Tongue (tissue), 3 donors: ENCODE data around the gene NOP56. TPM values are rescaled to one million over a fixed set of nuclear protein-coding genes. Genes with fewer than 3 reads are reported as not detected.

Experiments
- DNase-seq: peaks from one replicate; pipeline ENCODE4 v3.0.0-alpha.2; 2015
- small RNA-seq: library from RNA; depleted of rRNA; stranded (forward); fragments of <200 nt; gene quantifications from one replicate; pipeline ENCODE3, GENCODE V24; 2014; ENCODE audit warnings: low replicate concordance
- total RNA-seq: library from RNA; depleted of rRNA; stranded (reverse); fragments of >200 nt; gene quantifications from one replicate; pipeline ENCODE4 v1.2.3, GENCODE V29; 2014

The NOP56 gene
- total RNA-seq, 1 donor from 2014 or later: 67.7 TPM

DNA sequence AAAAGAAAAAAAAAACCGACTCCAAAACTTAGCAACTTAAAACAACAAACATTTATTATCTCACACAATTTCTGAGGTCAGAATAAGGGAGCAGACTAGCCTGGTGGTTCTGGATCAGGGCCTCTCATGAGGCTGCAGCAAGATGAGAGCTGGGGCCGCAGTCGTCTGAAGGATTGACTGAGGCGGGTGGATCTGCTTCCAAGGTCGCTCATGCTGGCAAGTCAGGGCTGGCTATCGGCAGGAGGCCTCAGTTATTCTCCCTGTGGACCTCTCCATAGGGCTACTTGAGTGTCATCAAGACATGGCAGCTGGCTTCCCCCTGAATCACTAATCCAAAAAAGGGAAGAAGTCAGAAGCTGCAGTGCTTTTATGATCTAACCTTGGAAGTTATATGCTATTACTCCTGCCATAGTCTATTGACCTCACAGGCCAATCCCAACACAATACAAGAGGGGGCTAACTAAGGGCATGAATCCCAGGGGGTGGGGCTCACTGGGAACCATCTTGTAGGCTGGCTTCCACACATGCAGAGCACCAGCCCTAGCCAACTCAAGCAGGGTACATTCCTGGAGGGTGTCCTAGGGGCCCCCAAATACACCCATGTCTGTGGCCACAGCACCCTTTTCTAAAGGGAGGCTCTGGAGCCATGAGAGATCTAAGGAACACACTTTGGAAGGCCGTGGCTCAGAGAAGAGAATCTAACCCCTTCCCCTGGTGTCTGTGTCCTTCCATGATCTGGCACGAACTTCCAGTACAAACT, 51.5 kb downstream of the NOP56 start:
- DNase-seq: no peak

DNA sequence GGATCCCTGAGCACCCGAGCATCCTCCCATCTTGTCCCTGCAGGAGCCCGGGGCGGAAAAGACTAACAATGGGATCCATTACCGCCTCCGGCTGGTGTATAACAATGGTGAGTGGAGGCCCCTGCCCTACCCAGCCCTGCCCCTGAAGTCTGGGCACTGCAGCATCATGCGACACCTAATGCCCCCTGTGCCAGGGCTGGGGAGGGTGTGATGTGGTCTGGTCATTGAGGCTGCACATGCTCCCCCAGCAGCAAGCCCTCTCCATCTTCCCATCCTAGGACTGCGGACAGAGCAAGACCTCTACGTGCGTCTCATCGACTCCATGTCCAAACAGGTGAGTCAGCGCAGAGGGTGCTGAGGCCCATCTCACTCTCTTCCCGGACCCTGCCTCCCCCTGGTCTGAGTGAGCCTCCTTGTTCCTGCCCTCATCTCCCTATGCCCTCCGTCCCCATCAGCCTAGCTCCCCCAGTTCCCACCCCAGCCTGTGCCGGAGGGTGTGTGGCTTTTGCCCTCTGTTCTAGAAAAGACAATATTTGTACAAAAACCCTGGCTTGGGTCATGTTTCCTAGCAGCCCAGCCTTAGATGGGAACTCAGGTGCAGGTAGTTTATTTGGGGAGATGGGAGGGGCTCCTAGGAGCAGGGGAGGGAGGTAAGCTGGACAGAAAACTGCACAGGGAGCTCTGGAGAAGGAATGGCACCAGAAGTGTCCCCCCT, 53.7 kb downstream of the NOP56 start:
- no peak for DNase-seq

DNA sequence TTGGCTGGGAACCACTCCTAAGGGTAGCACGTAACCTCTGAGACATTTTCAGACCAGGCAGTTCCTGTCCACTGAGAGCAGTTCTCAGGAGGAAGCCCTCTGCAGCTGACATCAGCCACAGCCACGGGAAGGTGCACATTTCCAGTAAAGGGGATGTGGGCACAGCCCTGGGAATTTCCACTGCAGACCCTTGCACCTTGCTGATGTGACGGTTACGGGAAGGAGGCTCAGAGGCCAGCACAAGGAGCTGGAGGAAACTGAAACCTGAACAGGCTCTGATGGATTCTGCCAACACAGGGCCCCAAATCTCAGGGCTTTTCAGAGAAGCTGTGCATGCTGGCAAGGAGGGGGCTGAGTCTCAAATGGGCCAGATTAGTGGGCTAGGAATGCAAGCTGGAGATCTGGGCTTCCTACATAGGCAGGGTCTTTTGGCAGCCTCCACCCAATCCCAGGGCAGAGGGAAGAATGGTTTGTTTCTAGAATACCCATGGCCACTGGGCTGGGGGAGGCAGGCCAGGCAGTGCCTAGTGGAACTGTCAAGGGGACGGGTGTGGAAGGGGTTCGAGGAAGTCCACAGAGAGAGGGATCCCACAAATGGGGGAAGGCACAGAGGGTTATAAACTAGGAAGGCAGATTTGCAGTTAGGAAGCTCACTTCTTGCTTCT, 54.4 kb downstream of the NOP56 start:
- no peak for DNase-seq

DNA sequence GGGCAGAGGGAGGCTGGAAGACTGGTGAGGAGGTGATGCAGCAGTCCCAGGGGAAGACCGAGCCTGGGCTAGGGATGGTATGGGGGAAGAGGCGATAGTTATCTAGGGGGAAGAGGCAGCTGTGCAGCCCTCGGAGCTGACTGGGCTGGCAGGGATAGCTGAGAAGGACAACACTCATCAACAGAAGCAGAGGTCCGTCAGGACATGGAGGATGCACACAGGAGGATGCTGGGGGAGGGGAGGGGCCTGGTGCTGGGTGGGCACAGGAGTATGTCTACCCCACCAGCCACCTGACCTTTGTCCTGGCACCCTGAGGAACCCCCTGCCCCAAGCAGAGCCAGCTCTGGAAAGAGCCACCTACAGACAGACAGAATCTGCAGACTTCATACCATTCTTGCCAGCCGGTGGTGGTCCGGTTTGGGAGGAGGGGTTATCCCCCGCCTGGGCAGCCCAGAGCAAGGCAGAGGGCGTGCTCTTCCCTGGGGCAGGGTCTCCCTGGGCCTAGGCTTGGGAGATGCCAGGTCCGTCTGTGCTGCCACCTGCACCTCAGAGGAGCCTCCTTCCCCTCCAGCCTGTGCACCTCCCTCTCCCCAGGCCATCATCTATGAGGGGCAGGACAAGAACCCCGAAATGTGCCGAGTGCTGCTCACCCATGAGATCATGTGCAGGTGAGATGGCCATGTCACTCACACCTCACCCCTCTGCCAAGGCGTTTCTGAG, 55.1 kb downstream of the NOP56 start:
- no peak for DNase-seq

Small RNA genes lying within 50 kb of the gene (small RNA-seq; reads per million reads assigned to genes)
- gene SNORA51 (not detected), gene SNORD110 (not detected), gene SNORD56 (not detected), gene SNORD57 (not detected), gene SNORD86 (not detected)

Other genes with a start within 250 kb of the NOP56 start
- gene SNRPB, start 181.8 kb upstream of the NOP56 start, total RNA-seq: 101 TPM
- 21.8 TPM for gene ZNF343, start 143.7 kb upstream of the NOP56 start, total RNA-seq
- gene TMC2, start 116.1 kb upstream of the NOP56 start, total RNA-seq: not detected
- gene IDH3B, start 11.6 kb downstream of the NOP56 start, total RNA-seq: 157 TPM
- gene EBF4, start 40.1 kb downstream of the NOP56 start, total RNA-seq: 3.4 TPM
- 32.1 TPM for gene CPXM1, start 148.0 kb downstream of the NOP56 start, total RNA-seq
- not detected for gene C20orf141, start 162.4 kb downstream of the NOP56 start, total RNA-seq
- not detected for gene TMEM239, start 163.7 kb downstream of the NOP56 start, total RNA-seq
- 28.5 TPM for gene PCED1A, start 188.0 kb downstream of the NOP56 start, total RNA-seq
- 33.0 TPM for gene VPS16, start 188.1 kb downstream of the NOP56 start, total RNA-seq
- 88.3 TPM for gene PTPRA, start 220.8 kb downstream of the NOP56 start, total RNA-seq